Measurements from ENCODE around the gene COX7C. TPM values are rescaled to one million over a fixed set of nuclear protein-coding genes. Genes with fewer than 3 reads are reported as not detected.
"Not testable (repeated sequence)": the region's sequence is repeated elsewhere in the genome, so short reads cannot be mapped to it uniquely, and the experiment has no call there.

The COX7C gene
- 100 to 1,000 TPM; 438 to 701 TPM for total RNA-seq

- CTCF ChIA-PET, result no interaction called here
- ATAC-seq, result peak; percentile 99
- Mint-ChIP-seq H3K27me3 (peaks cover 6% of the 10 kb centered on the region), H3K36me3 (ENCODE audit: low read depth) (peaks cover 55% of the 10 kb centered on the region), H3K9me3 (ENCODE audit: low read depth) (peaks cover 4% of the 10 kb centered on the region), H3K27ac (peak within 1 kb of the TSS; percentile 100), H3K4me3 (peak within 1 kb of the TSS; percentile 100), H3K4me1 (peaks cover 23% of the 10 kb centered on the region)
- peak; percentile 94 for DNase-seq
- intact Hi-C loops (cut with DNase I, micrococcal nuclease), result loop anchor here (1.0 to 5.0 kb wide), 3 partner anchors 649 to 795 kb away; partner anchors contain the start of genes CCNH (in 2 of the 2) and RASA1 (in 2 of the 2)
- POLR2A ChIA-PET, result no interaction called here
These were observed at the start of gene COX7C for GRCh38 chr5:86617756-86618576. COX7C (plus strand) TSS chr5:86617941; CDS start chr5:86618056, 115 bp downstream.

- ATAC-seq; H3K9me3 Mint-ChIP-seq (ENCODE audit: low read depth); H3K4me3 Mint-ChIP-seq; CTCF ChIA-PET; H3K36me3 Mint-ChIP-seq (ENCODE audit: low read depth); POLR2A ChIA-PET; intact Hi-C loops (cut with DNase I, micrococcal nuclease); H3K27ac Mint-ChIP-seq; DNase-seq; H3K4me1 Mint-ChIP-seq; H3K27me3 Mint-ChIP-seq: not testable (repeated sequence)
These were observed 48.0 kb upstream of the COX7C start for GRCh38 chr5:86569522-86570426.

- Mint-ChIP-seq H3K27me3 (no peaks in the 10 kb centered on the region), H3K36me3 (ENCODE audit: low read depth) (no peaks in the 10 kb centered on the region), H3K4me1 (no peaks in the 10 kb centered on the region), H3K27ac (no peak overlapping the region), H3K4me3 (no peak overlapping the region), H3K9me3 (ENCODE audit: low read depth) (no peaks in the 10 kb centered on the region)
- ChIA-PET CTCF (interaction anchor here (0.6 kb wide), 1 partner anchor 236 kb away, joined by 3 read pairs; no protein-coding TSS in a partner anchor), POLR2A (no interaction called here)
- DNase-seq, result no peak
- intact Hi-C loops (cut with DNase I, micrococcal nuclease), result no loop called here
- ATAC-seq, result no peak
These were observed 47.2 kb upstream of the COX7C start for GRCh38 chr5:86570427-86571083.

GRCh38 chr5:86571109-86571508, 46.6 kb upstream of the COX7C start:
- H3K9me3 Mint-ChIP-seq (ENCODE audit: low read depth); H3K27ac Mint-ChIP-seq; intact Hi-C loops (cut with DNase I, micrococcal nuclease); H3K36me3 Mint-ChIP-seq (ENCODE audit: low read depth); ATAC-seq; H3K27me3 Mint-ChIP-seq; H3K4me3 Mint-ChIP-seq; DNase-seq; POLR2A ChIA-PET; H3K4me1 Mint-ChIP-seq: not testable (repeated sequence)
- CTCF ChIA-PET, result interaction anchor here (0.6 kb wide), 1 partner anchor 236 kb away, joined by 3 read pairs; no protein-coding TSS in a partner anchor

GRCh38 chr5:86572825-86573517, 44.8 kb upstream of the COX7C start:
- ChIA-PET POLR2A (no interaction called here), CTCF (no interaction called here)
- H3K4me3 Mint-ChIP-seq, result no peak overlapping the region
- H3K27ac Mint-ChIP-seq, result no peak overlapping the region
- H3K4me1 Mint-ChIP-seq, result no peaks in the 10 kb centered on the region
- intact Hi-C loops (cut with DNase I, micrococcal nuclease), result no loop called here
- ATAC-seq (no peak), DNase-seq (no peak)
- no peaks in the 10 kb centered on the region for H3K36me3 Mint-ChIP-seq (ENCODE audit: low read depth)
- peaks cover 1% of the 10 kb centered on the region for H3K27me3 Mint-ChIP-seq
- H3K9me3 Mint-ChIP-seq (ENCODE audit: low read depth), result no peaks in the 10 kb centered on the region

GRCh38 chr5:86579502-86579901, 38.2 kb upstream of the COX7C start:
- intact Hi-C loops (cut with DNase I, micrococcal nuclease), result no loop called here
- Mint-ChIP-seq H3K27ac (no peak overlapping the region), H3K4me1 (no peaks in the 10 kb centered on the region), H3K4me3 (no peak overlapping the region), H3K27me3 (peaks cover 11% of the 10 kb centered on the region), H3K36me3 (ENCODE audit: low read depth) (no peaks in the 10 kb centered on the region), H3K9me3 (ENCODE audit: low read depth) (peaks cover 1% of the 10 kb centered on the region)
- CTCF ChIA-PET, result no interaction called here
- POLR2A ChIA-PET, result no interaction called here
- ATAC-seq, result no peak
- no peak for DNase-seq

GRCh38 chr5:86596476-86596875, 21.3 kb upstream of the COX7C start:
- Mint-ChIP-seq H3K4me1 (no peaks in the 10 kb centered on the region), H3K36me3 (ENCODE audit: low read depth) (no peaks in the 10 kb centered on the region), H3K27ac (no peak overlapping the region), H3K9me3 (ENCODE audit: low read depth) (no peaks in the 10 kb centered on the region), H3K4me3 (no peak overlapping the region), H3K27me3 (peaks cover 41% of the 10 kb centered on the region)
- intact Hi-C loops (cut with DNase I, micrococcal nuclease), result no loop called here
- ChIA-PET CTCF (no interaction called here), POLR2A (no interaction called here)
- ATAC-seq (no peak), DNase-seq (no peak)

- intact Hi-C loops (cut with DNase I, micrococcal nuclease), result no loop called here
- Mint-ChIP-seq H3K27ac (no peak overlapping the region), H3K9me3 (ENCODE audit: low read depth) (no peaks in the 10 kb centered on the region), H3K36me3 (ENCODE audit: low read depth) (no peaks in the 10 kb centered on the region), H3K27me3 (peaks cover 24% of the 10 kb centered on the region), H3K4me3 (no peak overlapping the region), H3K4me1 (no peaks in the 10 kb centered on the region)
- ATAC-seq (no peak), DNase-seq (no peak)
- POLR2A ChIA-PET, result no interaction called here
- CTCF ChIA-PET, result no interaction called here
These were observed 11.9 kb upstream of the COX7C start for GRCh38 chr5:86605881-86606280.

GRCh38 chr5:86613455-86613854, 4.3 kb upstream of the COX7C start:
- intact Hi-C loops (cut with DNase I, micrococcal nuclease), result no loop called here
- ATAC-seq (no peak), DNase-seq (no peak)
- Mint-ChIP-seq H3K9me3 (ENCODE audit: low read depth) (peaks cover 4% of the 10 kb centered on the region), H3K4me1 (peaks cover 7% of the 10 kb centered on the region), H3K4me3 (no peak overlapping the region), H3K36me3 (ENCODE audit: low read depth) (peaks cover 17% of the 10 kb centered on the region), H3K27ac (no peak overlapping the region), H3K27me3 (peaks cover 26% of the 10 kb centered on the region)
- POLR2A ChIA-PET, result no interaction called here
- CTCF ChIA-PET, result no interaction called here

- peak overlapping the region; percentile 100 for H3K27ac Mint-ChIP-seq
- ChIA-PET POLR2A (no interaction called here), CTCF (no interaction called here)
- intact Hi-C loops (cut with DNase I, micrococcal nuclease), result loop anchor here (1.0 to 5.0 kb wide), 3 partner anchors 650 to 795 kb away; partner anchors contain the start of genes CCNH (in 2 of the 2) and RASA1 (in 2 of the 2)
- ATAC-seq (no peak), DNase-seq (no peak)
- H3K36me3 Mint-ChIP-seq (ENCODE audit: low read depth), result peaks cover 48% of the 10 kb centered on the region
- peaks cover 9% of the 10 kb centered on the region for H3K27me3 Mint-ChIP-seq
- peaks cover 4% of the 10 kb centered on the region for H3K9me3 Mint-ChIP-seq (ENCODE audit: low read depth)
- peak overlapping the region; percentile 100 for H3K4me3 Mint-ChIP-seq
- H3K4me1 Mint-ChIP-seq, result peaks cover 23% of the 10 kb centered on the region
These were observed 409 bp upstream of the COX7C start for GRCh38 chr5:86617309-86617755.

Data from activated CD4-positive, alpha-beta T cell treated with anti-CD3 and anti-CD28 coated beads for 36 hours (primary cell).